IMR-90 (cell line): ENCODE results near the gene WDR17. TPM values are rescaled to one million over a fixed set of nuclear protein-coding genes. Genes with fewer than 3 reads are reported as not detected.
A peak's percentile ranks its signal among the peaks of the same experiment; 100 is the strongest.

ENCODE experiments used
- ATAC-seq: fragments of 200-7000 bp; cut with Tn5 transposase; 2 replicates; pipeline ENCODE4 v1.9.1; 2020; ENCODE audit warnings: low read depth, mild to moderate bottlenecking, moderate library complexity
- BruUV-seq: library from RNA; stranded (reverse); fragments of 400-500 nt; replicated peaks from 2 replicates; lab custom pipeline; 2021; lab: Mats Ljungman, UMichigan
- CTCF ChIA-PET: fragments of 300-600 bp; formaldehyde crosslinking; extraction: SDS; loops from one replicate; lab custom pipeline; 2021; ENCODE audit warnings: antibody characterized with exemption; lab: Yijun Ruan, JAX
- POLR2A ChIA-PET: fragments of 300-600 bp; sonication (Branson Sonifier 250); formaldehyde crosslinking; loops from one replicate; lab custom pipeline; 2022; ENCODE audit warnings: antibody characterized with exemption; ENCODE audit not compliant: unreplicated experiment; lab: Charles Lee
- DNase-seq: peaks from one replicate; pipeline ENCODE4 v3.0.0; 2013
- H2AFZ ChIP-seq: replicated peaks from 2 replicates; pipeline ENCODE3; 2013; ENCODE audit warnings: low read length, mild to moderate bottlenecking; ENCODE audit not compliant: poor library complexity
- H2AK5ac ChIP-seq: 2 replicates; pipeline ENCODE4 v1.6.1; 2013; ENCODE audit warnings: low read depth, low read length, inconsistent platforms
- H2AK9ac ChIP-seq: replicated peaks from 2 replicates; pipeline ENCODE3; 2013; ENCODE audit warnings: mild to moderate bottlenecking, low read depth, low read length, moderate library complexity; ENCODE audit not compliant: poor library complexity
- H2BK120ac ChIP-seq: 2 replicates; pipeline ENCODE4 v1.6.1; 2013; ENCODE audit warnings: low read depth, low read length, inconsistent platforms
- H2BK15ac ChIP-seq: 3 replicates; pipeline ENCODE4 v1.6.1; 2013; ENCODE audit warnings: low read depth, low read length, inconsistent platforms
- H2BK20ac ChIP-seq: 2 replicates; pipeline ENCODE4 v1.6.1; 2013; ENCODE audit warnings: low read depth, mild to moderate bottlenecking, inconsistent platforms, low read length, moderate library complexity
- H2BK5ac ChIP-seq: 2 replicates; pipeline ENCODE4 v1.6.1; 2013; ENCODE audit warnings: mild to moderate bottlenecking, low read depth, low read length, inconsistent platforms; ENCODE audit not compliant: poor library complexity, severe bottlenecking
- H3K14ac ChIP-seq: replicated peaks from 2 replicates; pipeline ENCODE4 v1.6.1; 2013; ENCODE audit warnings: low read depth, low read length, inconsistent platforms
- H3K18ac ChIP-seq: 2 replicates; pipeline ENCODE4 v1.6.1; 2013; ENCODE audit warnings: low read depth, low read length, control low read depth
- H3K23ac ChIP-seq: 2 replicates; pipeline ENCODE4 v1.6.1; 2013; ENCODE audit warnings: low read depth, low read length, inconsistent platforms
- H3K27ac ChIP-seq: 2 replicates; pipeline ENCODE4 v1.5.1; 2013; ENCODE audit warnings: mild to moderate bottlenecking, control low read depth, low read length; ENCODE audit not compliant: insufficient read depth
- H3K27me3 ChIP-seq: 2 replicates; pipeline ENCODE4 v1.6.1; 2013; ENCODE audit warnings: low read length; ENCODE audit not compliant: control insufficient read depth, insufficient read depth
- H3K36me3 ChIP-seq: 2 replicates; pipeline ENCODE4 v1.6.1; 2013; ENCODE audit warnings: low read length, mixed read lengths; ENCODE audit not compliant: control insufficient read depth, insufficient read depth
- H3K4ac ChIP-seq: 2 replicates; pipeline ENCODE4 v1.6.1; 2013; ENCODE audit warnings: low read depth, low read length, inconsistent platforms
- H3K4me1 ChIP-seq: 2 replicates; pipeline ENCODE4 v1.6.1; 2013; ENCODE audit warnings: low read length, mixed read lengths; ENCODE audit not compliant: control insufficient read depth, insufficient read depth
- H3K4me2 ChIP-seq: 2 replicates; pipeline ENCODE4 v1.6.1; 2013; ENCODE audit warnings: low read depth, mild to moderate bottlenecking, control low read depth, low read length, moderate library complexity
- H3K4me3 ChIP-seq: 2 replicates; pipeline ENCODE4 v1.5.1; 2013; ENCODE audit warnings: low read depth, mild to moderate bottlenecking, control low read depth, low read length, moderate library complexity; ENCODE audit not compliant: insufficient read depth
- H3K56ac ChIP-seq: 2 replicates; pipeline ENCODE4 v1.6.1; 2013; ENCODE audit warnings: low read length, inconsistent platforms; ENCODE audit not compliant: insufficient read depth; ENCODE audit errors: extremely low read depth
- H3K79me1 ChIP-seq, 2 experiments: 2 replicates each; pipeline ENCODE4 v1.6.1; 2013; ENCODE audit warnings: low read length in 2 of 2, inconsistent platforms in 1 of 2, low read depth in 1 of 2
- H3K9ac ChIP-seq: 2 replicates; pipeline ENCODE4 v1.6.1; 2013; ENCODE audit warnings: low read depth, low read length, control low read depth
- H3K9me1 ChIP-seq: 2 replicates; pipeline ENCODE4 v1.6.1; 2013; ENCODE audit warnings: low read length, inconsistent platforms; ENCODE audit not compliant: insufficient read depth
- H3K9me3 ChIP-seq: 2 replicates; pipeline ENCODE4 v1.6.1; 2013; ENCODE audit warnings: low read length; ENCODE audit not compliant: control insufficient read depth, insufficient read depth
- H4K20me1 ChIP-seq: 2 replicates; pipeline ENCODE4 v1.6.1; 2013; ENCODE audit warnings: low read length, inconsistent platforms; ENCODE audit not compliant: insufficient read depth
- H4K5ac ChIP-seq: 2 replicates; pipeline ENCODE4 v1.6.1; 2013; ENCODE audit warnings: mild to moderate bottlenecking, low read depth, low read length, control low read depth
- H4K8ac ChIP-seq, 2 experiments: 2 replicates each; pipeline ENCODE4 v1.6.1; 2013; ENCODE audit warnings: low read depth in 2 of 2, low read length in 2 of 2, control low read depth in 1 of 2, inconsistent platforms in 1 of 2
- H4K91ac ChIP-seq: 2 replicates; pipeline ENCODE4 v1.6.1; 2013; ENCODE audit warnings: low read depth, low read length, inconsistent platforms; ENCODE audit not compliant: insufficient read depth
- BHLHE40 ChIP-seq: fragments of 150-350 bp; IDR thresholded peaks from 2 replicates; pipeline ENCODE4 v1.6.1; 2016; ENCODE audit warnings: mild to moderate bottlenecking, low read depth, low read length
- NFE2L2 ChIP-seq: fragments of 150-350 bp; IDR thresholded peaks from 2 replicates; pipeline ENCODE4 v1.6.1; 2016; ENCODE audit warnings: low read depth, mild to moderate bottlenecking, low read length
- WGBS, 2 experiments: methylation state at CpG; one replicate each; pipeline versions ENCODE4 v1.1.5 to v1.1.7; 2013; ENCODE audit warnings: missing lambda C conversion rate in 2 of 2; ENCODE audit not compliant: insufficient read length in 1 of 2; ENCODE audit errors: extremely low coverage in 2 of 2; 5-methylcytosine and 5-hydroxymethylcytosine counted together
- dilution Hi-C: fragments of 300-500 bp; cut with HindIII; formaldehyde crosslinking; loops from one replicate; pipeline ENCODE4 v1.14.3; 2018; ENCODE audit warnings: low sequenced_read_pairs; ENCODE audit not compliant: unreplicated experiment
- in situ Hi-C: fragments of 300-500 bp; cut with MboI; formaldehyde crosslinking; loops from 3 replicates; pipeline ENCODE4 v1.14.3; 2019; ENCODE audit warnings: low sequenced_read_pairs, inconsistent platforms, mixed read lengths
- intact Hi-C: fragments of 100-400 bp; cut with micrococcal nuclease; formaldehyde crosslinking; loops from 2 replicates; pipeline ENCODE4 v1.10.0; 2022
- polyA plus RNA-seq, 3 experiments: library from polyadenylated mRNA; depleted of rRNA; stranded (reverse); fragments of >200 nt; gene quantifications; 2 replicates each; pipeline ENCODE4 v1.2.3, GENCODE V29; 2012; ENCODE audit warnings: low replicate concordance in 1 of 3
- total RNA-seq: library from RNA; depleted of rRNA; stranded (reverse); fragments of >200 nt; gene quantifications from 2 replicates; pipeline ENCODE4 v1.2.3, GENCODE V29; 2012

WDR17 gene
- total and polyA plus RNA-seq, 2 of the 4 experiments (the other 2 are of a cell fraction), result 0.53 to 0.54 TPM

GRCh38 chr4:176149680-176150355 lies 84.2 kb downstream of the WDR17 start:
- H3K18ac ChIP-seq, result no peak overlapping the region
- H4K91ac ChIP-seq, result no peak overlapping the region; the same call in 1 of the 2 replicates
- peak overlapping the region; percentile 80; the same call in 1 of the 3 replicates for H2BK15ac ChIP-seq
- no peak overlapping the region for H3K23ac ChIP-seq
- H3K36me3 ChIP-seq, result no peaks in the 10 kb centered on the region
- H4K20me1 ChIP-seq, result no peaks in the 10 kb centered on the region
- ChIA-PET CTCF (interaction anchor here (0.8 to 2.3 kb wide), 6 partner anchors 10 to 191 kb away, joined by 3 to 8 read pairs (median 4); no protein-coding TSS in a partner anchor), POLR2A (no interaction called here)
- H3K9ac ChIP-seq, result no peak overlapping the region
- H3K4me2 ChIP-seq, result no peak overlapping the region; the same call in 1 of the 2 replicates
- in situ Hi-C loops (loop anchor here (10.0 kb wide), 1 partner anchor 185 kb away; no protein-coding TSS in a partner anchor), dilution Hi-C loops (no loop called here), intact Hi-C loops (loop anchor here (1.0 to 5.0 kb wide), 3 partner anchors 37 to 191 kb away; no protein-coding TSS in a partner anchor)
- H3K27ac ChIP-seq, result peak overlapping the region; percentile 29; the same call in 1 of the 2 replicates
- no peaks in the 10 kb centered on the region for H3K9me3 ChIP-seq
- H3K14ac ChIP-seq, result peak overlapping the region; percentile 52; the same call in 1 of the 2 replicates
- peak overlapping the region in 1 of 2 experiments; percentile 82; a peak in 2 of 4 replicates for H4K8ac ChIP-seq
- no peak overlapping the region for H2AK9ac ChIP-seq
- H3K4me3 ChIP-seq, result no peak overlapping the region
- H2AFZ ChIP-seq, result no peak overlapping the region
- H3K27me3 ChIP-seq, result no peaks in the 10 kb centered on the region
- BruUV-seq, result no TSS peak
- H2BK20ac ChIP-seq, result no peak overlapping the region
- H3K4ac ChIP-seq, result peak overlapping the region; percentile 47; the same call in 1 of the 2 replicates
- peak; percentile 83 for TF ChIP-seq BHLHE40
- TF ChIP-seq NFE2L2, result no peak
- H2BK120ac ChIP-seq, result peak overlapping the region; percentile 71; the same call in 1 of the 2 replicates
- peak; percentile 66 for ATAC-seq
- no peak overlapping the region for H4K5ac ChIP-seq
- H3K4me1 ChIP-seq, result no peaks in the 10 kb centered on the region
- H3K56ac ChIP-seq, result peak overlapping the region; percentile 10
- peak; percentile 49 for DNase-seq
- no peak overlapping the region; the same call in 1 of the 2 replicates for H2AK5ac ChIP-seq
- peak overlapping the region; percentile 89 for H2BK5ac ChIP-seq
- H3K79me1 ChIP-seq, result no peaks in the 10 kb centered on the region
- WGBS, 2 experiments, result no CpG with 5 or more reads among the region's 3 CpGs
- no peaks in the 10 kb centered on the region for H3K9me1 ChIP-seq
